ENCODE measurements around the gene FGF7. TPM values are rescaled to one million over a fixed set of nuclear protein-coding genes. Genes with fewer than 3 reads are reported as not detected.
A peak's percentile ranks its signal among the peaks of the same experiment; 100 is the strongest.

Gene FGF7
- total and polyA plus RNA-seq, 9 of the 15 experiments (the other 6 are each of a cell fraction or from before 2014, with no cell fraction given): not detected

DNA sequence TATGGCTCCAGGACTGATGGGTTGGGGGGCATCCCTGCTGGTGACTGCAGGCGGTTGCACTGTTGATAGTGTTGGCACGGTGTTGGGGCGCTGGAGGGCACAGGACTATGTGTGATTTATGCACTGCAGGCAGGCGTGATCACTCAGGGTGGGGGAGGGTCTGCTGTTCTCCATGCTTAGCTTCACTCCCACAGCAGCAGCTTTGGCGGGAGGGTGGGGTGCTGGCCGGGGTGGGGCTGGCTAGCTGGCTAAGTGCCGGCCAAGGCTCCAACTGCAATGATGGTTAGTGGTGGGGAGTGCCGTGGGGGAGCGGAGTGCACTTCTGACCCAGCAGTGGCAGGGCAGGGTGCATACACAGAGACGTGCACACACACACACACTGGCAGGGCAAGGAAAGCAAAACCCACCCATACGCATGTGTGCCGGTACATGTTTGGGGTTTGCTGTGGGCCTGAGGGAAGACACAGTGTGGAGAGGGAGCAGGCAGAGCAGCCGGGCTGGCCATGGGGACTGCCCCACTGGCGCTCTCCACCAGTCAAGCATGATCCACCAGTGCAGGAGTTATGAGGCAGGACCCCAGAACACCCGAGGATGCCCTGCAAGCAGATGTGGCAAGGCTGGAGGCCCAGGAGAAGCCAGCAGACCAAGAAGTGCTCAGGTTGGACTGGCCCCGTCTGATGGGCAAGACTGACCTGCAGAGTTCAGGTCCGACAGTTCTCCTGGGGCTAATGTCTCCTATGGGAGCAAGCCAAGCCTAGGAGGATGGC lies 16.5 kb upstream of the FGF7 start:
- Histone ChIP-seq H2AFZ (ENCODE audit: low read depth, low read length) (peak overlapping the region; percentile 28; the same call in 1 of the 2 replicates), H3K79me2 (ENCODE audit: control insufficient read depth, insufficient read depth, low read length) (no peaks in the 10 kb centered on the region), H3K4me1 (replicated peaks in 1 of 2; ENCODE audit: control insufficient read depth in 2 of 2, insufficient read depth in 2 of 2, low read length in 2 of 2) (peaks cover 0 to 8% of the 10 kb centered on the region in 2 experiments; a peak in 2 of 5 replicates), H3K27me3 (ENCODE audit: control insufficient read depth in 2 of 2, insufficient read depth in 2 of 2, low read length in 2 of 2) (peaks cover 0 to 12% of the 10 kb centered on the region in 2 experiments; a peak in 4 of 5 replicates), H3K36me3 (ENCODE audit: control insufficient read depth, insufficient read depth, low read length) (no peaks in the 10 kb centered on the region), H4K20me1 (replicated peaks; ENCODE audit: control insufficient read depth, insufficient read depth, low read length) (no peaks in the 10 kb centered on the region), H3K9me3 (replicated peaks; ENCODE audit: control insufficient read depth, insufficient read depth, low read depth, low read length) (no peaks in the 10 kb centered on the region), H3K4me3 (no peak overlapping the region), H3K27ac (ENCODE audit: extremely low read depth, low read depth, low read length) (no peak overlapping the region), H3K9ac (ENCODE audit: insufficient read depth in 1 of 2, low read depth in 2 of 2, low read length in 2 of 2) (peak overlapping the region in 1 of 2 experiments; percentile 26; a peak in 2 of 4 replicates), H3K4me2 (ENCODE audit: insufficient read depth, low read length) (no peak overlapping the region), H3K9me1 (ENCODE audit: control insufficient read depth, insufficient read depth, low read length) (peaks cover 3% of the 10 kb centered on the region)
- no peak for FAIRE-seq
- DNase-seq (ENCODE audit: extremely low read depth in 1 of 4, low spot score in 3 of 4): no peak
- ATAC-seq: peak; percentile 61
- CTCF ChIA-PET (ENCODE audit: low intra/inter-chr PET ratio): no interaction called here
- intact Hi-C loops (cut with micrococcal nuclease): no loop called here
- in situ Hi-C loops (cut with MboI): no loop called here
- TF ChIP-seq LARP7 (IDR thresholded peaks at IDR 0.05): no peak
- WGBS (ENCODE audit: insufficient coverage, low coverage, missing lambda C conversion rate): under 1% methylated on average over 15 of the region's 17 CpGs
- BruUV-seq (replicated peaks): no TSS peak
- POLR2A ChIA-PET: interaction anchor here (0.6 kb wide), 1 partner anchor 594 kb away, joined by 3 read pairs; no protein-coding TSS in a partner anchor

DNA sequence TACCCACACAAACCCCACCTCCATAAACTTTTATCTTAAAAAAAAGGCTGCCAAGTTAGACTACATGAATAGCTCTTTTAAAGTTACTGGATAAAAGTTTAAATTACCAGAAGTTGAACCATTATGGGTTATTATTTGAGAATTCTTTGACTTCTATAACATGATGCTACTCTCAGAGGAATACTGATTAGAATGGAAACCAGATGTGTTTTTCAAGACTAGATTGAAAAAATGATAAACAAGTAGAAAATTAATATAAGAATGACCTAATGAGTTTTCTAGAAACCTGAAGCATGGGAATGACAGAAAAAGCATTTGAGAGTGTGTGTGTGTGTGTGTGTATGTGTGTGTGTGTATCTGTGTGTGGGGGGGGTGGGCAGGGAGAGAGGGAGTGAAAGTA lies 12.4 kb upstream of the FGF7 start:
- ATAC-seq (no peak), FAIRE-seq (no peak), DNase-seq (ENCODE audit: extremely low read depth in 1 of 4, low spot score in 3 of 4) (no peak)
- ChIA-PET POLR2A (no interaction called here), CTCF (ENCODE audit: low intra/inter-chr PET ratio) (no interaction called here)
- Histone ChIP-seq H4K20me1 (replicated peaks; ENCODE audit: control insufficient read depth, insufficient read depth, low read length) (no peaks in the 10 kb centered on the region), H2AFZ (ENCODE audit: low read depth, low read length) (no peak overlapping the region), H3K4me2 (ENCODE audit: insufficient read depth, low read length) (no peak overlapping the region), H3K9ac (ENCODE audit: insufficient read depth in 1 of 2, low read depth in 2 of 2, low read length in 2 of 2) (no peak overlapping the region), H3K9me1 (ENCODE audit: control insufficient read depth, insufficient read depth, low read length) (peaks cover 3% of the 10 kb centered on the region), H3K9me3 (replicated peaks; ENCODE audit: control insufficient read depth, insufficient read depth, low read depth, low read length) (no peaks in the 10 kb centered on the region), H3K79me2 (ENCODE audit: control insufficient read depth, insufficient read depth, low read length) (no peaks in the 10 kb centered on the region), H3K4me3 (no peak overlapping the region), H3K36me3 (ENCODE audit: control insufficient read depth, insufficient read depth, low read length) (no peaks in the 10 kb centered on the region), H3K27ac (ENCODE audit: extremely low read depth, low read depth, low read length) (no peak overlapping the region), H3K4me1 (replicated peaks in 1 of 2; ENCODE audit: control insufficient read depth in 2 of 2, insufficient read depth in 2 of 2, low read length in 2 of 2) (peaks cover 0 to 8% of the 10 kb centered on the region in 2 experiments; a peak in 2 of 5 replicates), H3K27me3 (ENCODE audit: control insufficient read depth in 2 of 2, insufficient read depth in 2 of 2, low read length in 2 of 2) (peaks cover 0 to 12% of the 10 kb centered on the region in 2 experiments; a peak in 4 of 5 replicates)
- in situ Hi-C loops (cut with MboI): no loop called here
- intact Hi-C loops (cut with micrococcal nuclease): no loop called here
- BruUV-seq (replicated peaks): no TSS peak
- no peak for TF ChIP-seq BRF2 (IDR thresholded peaks at IDR 0.05; ENCODE audit: borderline replicate concordance, insufficient read depth, insufficient read length)
- no peak for TF ChIP-seq POLR3G (IDR thresholded peaks at IDR 0.05; ENCODE audit: extremely low read depth, insufficient read length, insufficient replicate concordance)
- no peak for TF ChIP-seq NCOA2 (IDR thresholded peaks at IDR 0.05; ENCODE audit: partially characterized antibody in 2 of 2)
- TF ChIP-seq ATF7 (IDR thresholded peaks at IDR 0.05): no peak
- TF ChIP-seq ATF1 (CRISPR knock-in tag; IDR thresholded peaks at IDR 0.05): no peak
- TF ChIP-seq ATF1 (tag; IDR thresholded peaks at IDR 0.05): no peak
- no peak for TF ChIP-seq CBX1 (IDR thresholded peaks at IDR 0.05; ENCODE audit: low read depth)
- no peak for TF ChIP-seq POLR2B (IDR thresholded peaks at IDR 0.05; ENCODE audit: low read depth, partially characterized antibody)
- no peak for TF ChIP-seq MAFK (IDR thresholded peaks at IDR 0.05; ENCODE audit: low read length)
- TF ChIP-seq NFRKB (IDR thresholded peaks at IDR 0.05; ENCODE audit: low read depth): no peak
- no peak for TF ChIP-seq ELF4 (CRISPR knock-in tag; IDR thresholded peaks at IDR 0.05)
- no peak for TF ChIP-seq CBFA2T3 (IDR thresholded peaks at IDR 0.05)
- TF ChIP-seq RBM25 (IDR thresholded peaks at IDR 0.05; ENCODE audit: low read depth, low read length, severe bottlenecking): no peak
- TF ChIP-seq SP1 (CRISPR knock-in tag; IDR thresholded peaks at IDR 0.05): no peak
- no peak for TF ChIP-seq TEAD1 (CRISPR knock-in tag; IDR thresholded peaks at IDR 0.05)
- no peak for TF ChIP-seq ZNF143 (CRISPR knock-in tag; IDR thresholded peaks at IDR 0.05)
- TF ChIP-seq SMARCA4 (IDR thresholded peaks at IDR 0.05): no peak
